Colonic mucosa (tissue), 4 donors: Measurements from ENCODE around the gene CLN6. TPM values are rescaled to one million over a fixed set of nuclear protein-coding genes. Genes with fewer than 3 reads are reported as not detected.
A peak's percentile ranks its signal among the peaks of the same experiment; 100 is the strongest.

Source experiments
- DNase-seq: peaks from one replicate; pipeline ENCODE4 v3.0.0-alpha.2; 2020
- H3K27ac ChIP-seq: fragments of 200-600 bp; one replicate; pipeline ENCODE4 v1.8.0; 2021
- H3K27me3 ChIP-seq: fragments of 200-600 bp; one replicate; pipeline ENCODE4 v1.8.0; 2021
- H3K36me3 ChIP-seq: fragments of 200-600 bp; one replicate; pipeline ENCODE4 v1.8.0; 2021
- H3K4me1 ChIP-seq: fragments of 200-600 bp; one replicate; pipeline ENCODE4 v1.8.0; 2021; ENCODE audit warnings: mild to moderate bottlenecking
- H3K4me3 ChIP-seq: fragments of 200-600 bp; one replicate; pipeline ENCODE4 v1.8.0; 2021
- H3K9ac ChIP-seq, 2 donors: one replicate each; pipeline ENCODE4 v1.7.0; 2013; ENCODE audit warnings: control low read depth in 2 of 2, low read depth in 2 of 2, low read length in 2 of 2
- H3K9me3 ChIP-seq: fragments of 200-600 bp; one replicate; pipeline ENCODE4 v1.8.0; 2021
- CTCF ChIP-seq: fragments of 200-600 bp; IDR thresholded peaks from one replicate; pipeline ENCODE4 v1.8.0; 2022; ENCODE audit warnings: antibody characterized with exemption, mild to moderate bottlenecking
- intact Hi-C: fragments of 100-400 bp; cut with DNase I; formaldehyde crosslinking; loops from one replicate; pipeline ENCODE4 v1.14.1; 2022
- total RNA-seq, 2 donors: library from RNA; stranded (reverse); fragmentation: NEBNext Ultra II Directional in 1 of 2; extraction: Animal tissue kit (Norgen Biotek cat#: 25700) in 1 of 2; gene quantifications; one replicate each; pipeline ENCODE4 v1.2.1, GENCODE V29; 2021
- donor health status: healthy.
- donor health status: DM: no; HTN: no; CAD: no.
- donor health status: DM: no; HTN: no; CAD: no.

Gene CLN6
- 10 to 100 TPM; 18.9 to 55.8 TPM for total RNA-seq

DNA sequence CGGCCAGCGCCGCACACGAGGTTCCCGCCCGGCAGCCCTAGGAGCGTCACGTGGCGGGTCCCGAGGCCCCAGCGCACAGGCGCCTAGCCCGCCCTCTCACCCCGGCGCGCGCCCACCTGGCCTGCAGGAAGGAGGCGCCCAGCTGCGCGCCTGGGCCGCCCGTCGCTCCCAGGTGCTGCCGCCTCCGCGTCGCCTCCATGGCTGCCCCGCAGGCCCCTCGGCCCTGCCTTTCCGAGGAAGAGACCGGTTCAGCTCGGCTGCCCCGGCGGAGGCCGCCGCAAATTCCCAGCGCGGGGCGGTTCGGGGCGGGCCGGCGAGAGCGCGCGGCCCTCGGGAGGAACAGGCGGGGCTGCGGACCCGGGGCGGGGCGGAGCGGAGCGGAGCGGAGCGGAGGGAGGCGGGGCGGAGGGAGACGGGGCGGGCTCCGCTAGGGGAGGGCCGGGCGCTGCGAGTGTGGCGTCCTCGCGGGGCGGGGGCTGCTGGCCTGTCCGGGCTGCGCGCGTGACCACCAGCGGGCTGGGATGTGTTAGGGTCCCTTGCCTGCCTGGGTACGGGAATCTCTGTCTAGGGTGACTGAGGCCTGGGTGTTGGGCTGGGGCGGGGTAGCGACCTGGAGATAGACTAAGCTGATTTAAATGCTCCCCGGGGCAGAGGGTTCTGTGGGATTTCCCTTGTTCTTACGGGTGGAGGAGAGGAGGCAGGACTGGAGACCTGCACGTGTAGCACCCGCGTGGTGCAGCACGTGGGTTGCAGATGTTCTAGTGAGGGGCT lies at the start of gene CLN6:
Gene CLN6 (minus strand): TSS at position 343 of the 771 bp plus-strand sequence. CDS start 144 bp downstream, at position 199.
- Histone ChIP-seq H3K4me3 (peak within 1 kb of the TSS; percentile 97), H3K9me3 (no peaks in the 10 kb centered on the region), H3K9ac (peak within 1 kb of the TSS; percentile 69 to 84), H3K27me3 (no peaks in the 10 kb centered on the region), H3K4me1 (peaks cover 9% of the 10 kb centered on the region), H3K27ac (peak within 1 kb of the TSS; percentile 76), H3K36me3 (no peaks in the 10 kb centered on the region)
- intact Hi-C loops, result no loop called here
- peak; percentile 81 for DNase-seq
- TF ChIP-seq CTCF, result no peak

DNA sequence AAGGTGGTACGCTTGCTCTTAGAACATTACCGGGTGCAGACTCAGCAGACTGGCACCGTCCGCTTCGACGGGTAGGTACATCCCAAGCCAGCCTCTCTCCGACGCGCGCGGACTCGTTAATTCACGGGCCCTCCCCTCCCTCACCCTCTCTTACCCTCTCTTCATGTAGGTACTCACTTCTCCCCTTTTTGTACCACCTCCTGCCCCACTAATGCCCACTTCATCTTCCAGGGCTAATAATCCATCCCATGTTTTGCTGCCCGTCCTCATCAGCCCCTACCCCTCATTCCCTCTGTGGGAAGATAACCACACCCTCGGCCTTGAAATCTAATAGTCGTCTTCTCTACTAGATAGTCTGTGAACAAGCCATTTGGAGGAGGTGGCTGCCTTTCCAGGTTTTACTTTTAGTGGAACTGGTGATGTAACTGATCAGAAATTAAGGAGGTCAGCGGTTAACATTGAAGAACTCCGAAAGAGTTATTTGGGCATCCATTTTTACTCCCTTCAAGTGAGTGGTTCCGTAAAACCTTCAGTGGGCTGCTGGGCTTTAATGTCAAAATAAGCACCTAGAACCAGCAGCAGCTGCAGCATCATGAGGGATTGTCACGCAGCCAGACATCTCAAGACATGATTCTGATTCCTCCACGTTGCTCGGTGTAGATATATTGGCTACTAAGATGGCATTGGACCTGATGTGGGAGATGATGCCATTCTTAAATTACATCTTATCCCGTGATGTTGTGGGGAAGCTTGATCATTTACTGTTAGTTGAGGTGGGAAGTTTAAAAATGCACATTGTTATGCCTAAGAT lies 49.3 kb upstream of the CLN6 start:
- Histone ChIP-seq H3K27me3 (no peaks in the 10 kb centered on the region), H3K4me3 (peak overlapping the region; percentile 68), H3K9ac (peak overlapping the region; percentile 97 to 99), H3K4me1 (peaks cover 10% of the 10 kb centered on the region), H3K9me3 (no peaks in the 10 kb centered on the region), H3K27ac (peak overlapping the region; percentile 94), H3K36me3 (no peaks in the 10 kb centered on the region)
- TF ChIP-seq CTCF, result no peak
- intact Hi-C loops, result no loop called here
- DNase-seq, result peak; percentile 49

- Histone ChIP-seq H3K4me3 (peak overlapping the region; percentile 68), H3K27me3 (no peaks in the 10 kb centered on the region), H3K4me1 (peaks cover 10% of the 10 kb centered on the region), H3K36me3 (no peaks in the 10 kb centered on the region), H3K9ac (peak overlapping the region; percentile 97 to 99), H3K9me3 (no peaks in the 10 kb centered on the region), H3K27ac (peak overlapping the region; percentile 94)
- no peak for DNase-seq
- intact Hi-C loops, result no loop called here
- TF ChIP-seq CTCF, result peak; percentile 21
These were observed 48.7 kb upstream of the CLN6 start for GRCh38 chr15:68278345-68278594.

- no peaks in the 10 kb centered on the region for H3K27me3 ChIP-seq
- peaks cover 10% of the 10 kb centered on the region for H3K4me1 ChIP-seq
- no peaks in the 10 kb centered on the region for H3K36me3 ChIP-seq
- peak within 1 kb of the TSS; percentile 97 to 99 for H3K9ac ChIP-seq
- DNase-seq, result peak; percentile 89
- peak within 1 kb of the TSS; percentile 68 for H3K4me3 ChIP-seq
- peak within 1 kb of the TSS; percentile 94 for H3K27ac ChIP-seq
- TF ChIP-seq CTCF, result no peak
- no peaks in the 10 kb centered on the region for H3K9me3 ChIP-seq
- intact Hi-C loops, result no loop called here
These were observed 48.2 kb upstream of the CLN6 start, which contains the start of gene FEM1B for GRCh38 chr15:68277603-68278344. TSS of gene FEM1B (plus strand) at chr15:68277745. CDS start at chr15:68278418, 673 bp downstream.

GRCh38 chr15:68277131-68277602 lies 47.6 kb upstream of the CLN6 start:
- H3K9ac ChIP-seq, result peak overlapping the region; percentile 97 to 99
- H3K4me3 ChIP-seq, result peak overlapping the region; percentile 68
- H3K36me3 ChIP-seq, result no peaks in the 10 kb centered on the region
- H3K4me1 ChIP-seq, result peaks cover 10% of the 10 kb centered on the region
- intact Hi-C loops, result no loop called here
- peak; percentile 48 for DNase-seq
- no peaks in the 10 kb centered on the region for H3K9me3 ChIP-seq
- H3K27me3 ChIP-seq, result no peaks in the 10 kb centered on the region
- no peak for TF ChIP-seq CTCF
- peak overlapping the region; percentile 94 for H3K27ac ChIP-seq
